HUES64 (cell line): ENCODE data around the gene MEPCE.

Source experiments
- H3K27ac ChIP-seq: 2 replicates; pipeline ENCODE4 v1.7.0; 2013; ENCODE audit warnings: low read depth, low read length, inconsistent platforms
- H3K27me3 ChIP-seq: 2 replicates; pipeline ENCODE4 v1.6.1; 2013; ENCODE audit warnings: mild to moderate bottlenecking, low read length; ENCODE audit not compliant: insufficient read depth
- H3K36me3 ChIP-seq: 2 replicates; pipeline ENCODE4 v1.6.1; 2013; ENCODE audit warnings: mild to moderate bottlenecking, low read length; ENCODE audit not compliant: insufficient read depth
- H3K4me1 ChIP-seq: 2 replicates; pipeline ENCODE4 v1.6.1; 2013; ENCODE audit warnings: mild to moderate bottlenecking, low read length, moderate library complexity; ENCODE audit not compliant: insufficient read depth
- H3K4me3 ChIP-seq: 2 replicates; pipeline ENCODE4 v1.5.1; 2013; ENCODE audit warnings: mild to moderate bottlenecking, low read length, moderate library complexity
- H3K9ac ChIP-seq: 2 replicates; pipeline ENCODE4 v1.6.1; 2013; ENCODE audit warnings: mild to moderate bottlenecking, low read depth, low read length
- H3K9me3 ChIP-seq: 2 replicates; pipeline ENCODE4 v1.6.1; 2013; ENCODE audit warnings: low read depth, low read length; ENCODE audit not compliant: insufficient read depth
- WGBS: fragments of 150-250, 120-280 bp; methylation state at CpG from one replicate; pipeline ENCODE4 v1.1.7; 2013; ENCODE audit warnings: missing lambda C conversion rate; 5-methylcytosine and 5-hydroxymethylcytosine counted together

MEPCE gene

DNA sequence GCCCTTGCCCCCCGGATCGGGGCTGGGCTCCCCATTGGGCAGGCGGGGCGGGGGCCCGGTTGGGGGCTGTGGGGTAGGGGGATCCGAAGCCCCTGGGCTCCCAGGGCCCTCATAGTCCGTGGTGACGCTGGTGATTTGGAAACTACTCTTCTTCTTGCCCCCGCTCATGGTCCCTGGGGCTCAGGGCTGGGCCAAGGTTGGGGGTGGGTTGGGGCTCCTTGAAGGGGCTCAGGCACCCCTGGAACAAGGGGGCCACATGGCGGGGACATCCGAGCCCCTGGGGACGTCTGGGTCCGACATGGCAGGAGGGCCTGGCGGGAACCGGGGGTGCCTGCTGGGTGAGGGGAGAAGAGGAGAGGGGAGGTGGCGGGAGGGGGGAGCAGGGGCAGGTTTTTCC lies 48.2 kb downstream of the MEPCE start:
- 39% methylated on average over 16 of the region's 16 CpGs for WGBS
- peaks cover 6% of the 10 kb centered on the region; the same call in 1 of the 2 replicates for H3K4me1 ChIP-seq
- no peaks in the 10 kb centered on the region for H3K36me3 ChIP-seq
- peak overlapping the region; percentile 99 for H3K4me3 ChIP-seq
- no peak overlapping the region for H3K9ac ChIP-seq
- H3K27ac ChIP-seq: no peak overlapping the region
- no peaks in the 10 kb centered on the region for H3K9me3 ChIP-seq
- H3K27me3 ChIP-seq: no peaks in the 10 kb centered on the region

- H3K27ac ChIP-seq: peak within 1 kb of the TSS; percentile 72; the same call in 1 of the 2 replicates
- no peaks in the 10 kb centered on the region for H3K27me3 ChIP-seq
- under 1% methylated on average over 27 of the region's 27 CpGs for WGBS
- H3K4me3 ChIP-seq: peak within 1 kb of the TSS; percentile 99
- peak within 1 kb of the TSS; percentile 57 for H3K9ac ChIP-seq
- no peaks in the 10 kb centered on the region for H3K36me3 ChIP-seq
- H3K9me3 ChIP-seq: no peaks in the 10 kb centered on the region
- H3K4me1 ChIP-seq: peaks cover 2% of the 10 kb centered on the region; the same call in 1 of the 2 replicates
Measured at GRCh38 chr7:100478958-100479660, 49.5 kb downstream of the MEPCE start, which contains the start of gene TSC22D4. TSC22D4 (minus strand) TSS chr7:100479214; CDS start chr7:100478038, 1,176 bp downstream.

GRCh38 chr7:100481466-100481865 lies 51.8 kb downstream of the MEPCE start:
- no peak overlapping the region for H3K9ac ChIP-seq
- no peaks in the 10 kb centered on the region for H3K36me3 ChIP-seq
- H3K4me1 ChIP-seq: peaks cover 12% of the 10 kb centered on the region; the same call in 1 of the 2 replicates
- H3K4me3 ChIP-seq: no peak overlapping the region
- WGBS: 86% methylated on average over 1 of the region's 1 CpG
- H3K27me3 ChIP-seq: no peaks in the 10 kb centered on the region
- no peaks in the 10 kb centered on the region for H3K9me3 ChIP-seq
- no peak overlapping the region for H3K27ac ChIP-seq

- WGBS: 54% methylated on average over 14 of the region's 14 CpGs
- Histone ChIP-seq H3K4me1 (peaks cover 12% of the 10 kb centered on the region; the same call in 1 of the 2 replicates), H3K4me3 (peak overlapping the region; percentile 76), H3K9me3 (no peaks in the 10 kb centered on the region), H3K9ac (peak overlapping the region; percentile 58), H3K27me3 (no peaks in the 10 kb centered on the region), H3K36me3 (no peaks in the 10 kb centered on the region), H3K27ac (no peak overlapping the region)
Measured at GRCh38 chr7:100482728-100483089, 53.1 kb downstream of the MEPCE start.

DNA sequence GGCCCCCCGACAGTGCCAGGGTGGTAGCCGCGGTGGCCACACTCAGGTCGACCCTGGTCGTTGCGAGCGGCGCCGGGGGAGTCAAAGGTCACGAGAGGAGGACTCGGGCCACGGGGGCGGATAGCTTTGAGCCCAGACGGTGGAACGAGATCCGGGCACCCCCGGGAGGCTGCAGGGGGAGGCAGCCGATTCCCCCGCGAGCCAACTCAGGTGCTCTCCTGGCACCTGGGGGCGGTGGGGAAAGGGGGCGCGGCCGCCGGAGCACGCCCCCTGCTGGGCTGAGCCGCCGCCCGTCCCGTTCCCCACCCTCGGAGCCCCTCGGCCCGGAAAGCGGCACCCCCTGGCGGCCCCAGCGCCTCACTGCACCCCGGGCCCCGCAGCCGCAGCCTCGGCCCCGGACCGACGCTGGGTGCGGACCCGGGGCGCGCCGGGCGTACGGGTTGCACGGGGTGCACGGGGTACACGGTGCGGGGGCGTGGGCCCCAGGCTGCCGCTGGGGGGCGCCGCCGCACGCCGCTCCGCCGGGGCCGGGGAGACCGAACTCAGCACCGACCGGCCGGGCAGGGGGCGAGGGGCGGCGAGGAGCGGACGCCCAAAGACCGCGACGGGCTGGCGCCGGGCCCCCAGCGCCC lies 53.6 kb downstream of the MEPCE start:
- Histone ChIP-seq H3K27me3 (no peaks in the 10 kb centered on the region), H3K4me1 (peaks cover 12% of the 10 kb centered on the region; the same call in 1 of the 2 replicates), H3K9me3 (no peaks in the 10 kb centered on the region), H3K4me3 (peak overlapping the region; percentile 76), H3K27ac (no peak overlapping the region), H3K36me3 (0 out of 2 replicates have a peak, but pooled peaks cover 2% of the 10 kb centered on the region), H3K9ac (peak overlapping the region; percentile 61)
- WGBS: 1% methylated on average over 79 of the region's 79 CpGs
